Measurements from ENCODE around the gene BDKRB1. TPM values are rescaled to one million over a fixed set of nuclear protein-coding genes. Genes with fewer than 3 reads are reported as not detected.

BDKRB1 gene
- total and polyA plus RNA-seq, 2 donors (not counting 3 experiments of a cell fraction or from before 2014, with no cell fraction given): not detected

- Histone ChIP-seq H3K4me2 (ENCODE audit: insufficient read depth, low read length) (no peak overlapping the region), H3K9ac (replicated peaks; ENCODE audit: extremely low read depth, insufficient read depth, low read length) (no peak overlapping the region), H3K27me3 (ENCODE audit: control insufficient read depth in 2 of 2, insufficient read depth in 2 of 2, low read length in 2 of 2) (no peaks in the 10 kb centered on the region), H3K27ac (ENCODE audit: insufficient read depth, low read depth, low read length) (no peak overlapping the region), H3K36me3 (ENCODE audit: control insufficient read depth in 2 of 2, extremely low read depth in 1 of 2, insufficient read depth in 2 of 2, low read length in 2 of 2) (peaks cover 0 to 1% of the 10 kb centered on the region in 2 experiments), H3K9me3 (replicated peaks; ENCODE audit: control insufficient read depth, insufficient read depth, low read length) (no peaks in the 10 kb centered on the region), H3K4me1 (ENCODE audit: control insufficient read depth, extremely low read depth, insufficient read depth, low read length) (peaks cover 8% of the 10 kb centered on the region), H3K9me1 (replicated peaks; ENCODE audit: control insufficient read depth, extremely low read depth, insufficient read depth, low read length) (no peaks in the 10 kb centered on the region), H4K20me1 (replicated peaks; ENCODE audit: control insufficient read depth, extremely low read depth, insufficient read depth, low read length) (no peaks in the 10 kb centered on the region), H3K4me3 (replicated peaks in 1 of 3; ENCODE audit: insufficient read depth in 1 of 3, low read depth in 1 of 3, low read length in 3 of 3) (no peak overlapping the region), H2AFZ (ENCODE audit: low read depth, low read length) (no peak overlapping the region), H3K79me2 (ENCODE audit: control insufficient read depth, insufficient read depth, low read length) (no peaks in the 10 kb centered on the region)
- dilution Hi-C loops (cut with MboI; ENCODE audit: extremely low pct_ligation_motif_present, low sequenced_read_pairs) (no loop called here), intact Hi-C loops (cut with micrococcal nuclease) (loop anchor here (1.0 to 10.0 kb wide), 2 partner anchors 127 to 448 kb away; no protein-coding TSS in a partner anchor)
- POLR2A ChIA-PET: no interaction called here
- DNase-seq (ENCODE audit: low read depth, low spot score) (peak; percentile 22), FAIRE-seq (no peak)
- CTCF ChIA-PET: interaction anchor here (1.1 to 3.0 kb wide), 3 partner anchors 11 to 127 kb away, joined by 4 to 36 read pairs (median 8); no protein-coding TSS in a partner anchor
- no TSS peak for BruUV-seq (replicated peaks)
- TF ChIP-seq MAX (IDR thresholded peaks at IDR 0.05; ENCODE audit: insufficient read depth, insufficient read length) (no peak), CTCF (IDR thresholded peaks at IDR 0.05; ENCODE audit: extremely low read depth in 1 of 2, insufficient read depth in 1 of 2, low read depth in 1 of 2, low read length in 2 of 2) (peak; percentile 15 to 25)
Observed at GRCh38 chr14:96297000-96297399, 41.0 kb downstream of the BDKRB1 start.

GRCh38 chr14:96297997-96298515, 42.0 kb downstream of the BDKRB1 start:
- dilution Hi-C loops (cut with MboI; ENCODE audit: extremely low pct_ligation_motif_present, low sequenced_read_pairs): no loop called here
- POLR2A ChIA-PET: no interaction called here

More at GRCh38 chr14:96297997-96298515, 42.0 kb downstream of the BDKRB1 start:
- no peak overlapping the region for H3K9ac ChIP-seq (replicated peaks; ENCODE audit: extremely low read depth, insufficient read depth, low read length)
- H3K4me1 ChIP-seq (ENCODE audit: control insufficient read depth, extremely low read depth, insufficient read depth, low read length): peaks cover 8% of the 10 kb centered on the region
- peaks cover 0 to 1% of the 10 kb centered on the region in 2 experiments for H3K36me3 ChIP-seq (ENCODE audit: control insufficient read depth in 2 of 2, extremely low read depth in 1 of 2, insufficient read depth in 2 of 2, low read length in 2 of 2)
- no peaks in the 10 kb centered on the region for H3K9me3 ChIP-seq (replicated peaks; ENCODE audit: control insufficient read depth, insufficient read depth, low read length)
- H3K4me3 ChIP-seq (replicated peaks in 1 of 3; ENCODE audit: insufficient read depth in 1 of 3, low read depth in 1 of 3, low read length in 3 of 3): no peak overlapping the region
- H4K20me1 ChIP-seq (replicated peaks; ENCODE audit: control insufficient read depth, extremely low read depth, insufficient read depth, low read length): no peaks in the 10 kb centered on the region
- H3K9me1 ChIP-seq (replicated peaks; ENCODE audit: control insufficient read depth, extremely low read depth, insufficient read depth, low read length): no peaks in the 10 kb centered on the region
- H2AFZ ChIP-seq (ENCODE audit: low read depth, low read length): no peak overlapping the region
- no peak overlapping the region for H3K27ac ChIP-seq (ENCODE audit: insufficient read depth, low read depth, low read length)
- intact Hi-C loops (cut with micrococcal nuclease): loop anchor here (1.0 to 10.0 kb wide), 3 partner anchors 126 to 447 kb away; partner anchors contain the start of gene PAPOLA
- H3K4me2 ChIP-seq (ENCODE audit: insufficient read depth, low read length): no peak overlapping the region
- no peak for FAIRE-seq
- no peaks in the 10 kb centered on the region for H3K27me3 ChIP-seq (ENCODE audit: control insufficient read depth in 2 of 2, insufficient read depth in 2 of 2, low read length in 2 of 2)
- BruUV-seq (replicated peaks): no TSS peak
- no peaks in the 10 kb centered on the region for H3K79me2 ChIP-seq (ENCODE audit: control insufficient read depth, insufficient read depth, low read length)
- TF ChIP-seq GATA2 (IDR thresholded peaks at IDR 0.05; ENCODE audit: insufficient read depth, insufficient read length, low read depth, low read length): no peak
- no peak for TF ChIP-seq CTCF (IDR thresholded peaks at IDR 0.05; ENCODE audit: extremely low read depth in 1 of 2, insufficient read depth in 1 of 2, low read depth in 1 of 2, low read length in 2 of 2)
- TF ChIP-seq EZH2 (IDR thresholded peaks at IDR 0.05; ENCODE audit: borderline replicate concordance, low read depth, low read length, severe bottlenecking): no peak
- no peak for TF ChIP-seq FOS (IDR thresholded peaks at IDR 0.05; ENCODE audit: borderline replicate concordance, insufficient read depth, low read length)
- TF ChIP-seq JUN (IDR thresholded peaks at IDR 0.05; ENCODE audit: borderline replicate concordance, insufficient read depth, insufficient read length, low read depth): no peak
- TF ChIP-seq POLR2AphosphoS5 (IDR thresholded peaks at IDR 0.05; ENCODE audit: insufficient read depth, low read depth, low read length): no peak
- TF ChIP-seq MAX (IDR thresholded peaks at IDR 0.05; ENCODE audit: insufficient read depth, insufficient read length): no peak
- no peak for TF ChIP-seq MYC (IDR thresholded peaks at IDR 0.05; ENCODE audit: low read depth, low read length)
- TF ChIP-seq POLR2A (IDR thresholded peaks at IDR 0.05; ENCODE audit: low read depth, low read length): no peak
- CTCF ChIA-PET: interaction anchor here (0.8 to 3.0 kb wide), 5 partner anchors 12 to 128 kb away, joined by 3 to 36 read pairs (median 3); no protein-coding TSS in a partner anchor
- DNase-seq (ENCODE audit: low read depth, low spot score): no peak
